GM18507 (cell line): ENCODE results near the gene RPL9.
"Not testable (repeated sequence)": the region's sequence is repeated elsewhere in the genome, so short reads cannot be mapped to it uniquely, and the experiment has no call there.

Experiments used
- DNase-seq: peaks from one replicate; pipeline ENCODE4 v3.0.0; 2011; ENCODE audit warnings: low read depth; ENCODE audit not compliant: insufficient read length; ENCODE audit errors: extremely low spot score
- FAIRE-seq: peaks from 2 replicates; lab custom pipeline; 2011; peaks lifted over from hg19 to GRCh38; lab: Jason Lieb, UNC

The RPL9 gene

GRCh38 chr4:39469429-39470077 is 10.8 kb upstream of the RPL9 start:
- FAIRE-seq (peak; percentile 95), DNase-seq (no peak)

- DNase-seq, result no peak
- FAIRE-seq, result no peak
Measured at GRCh38 chr4:39467464-39467863, 8.7 kb upstream of the RPL9 start.

GRCh38 chr4:39466747-39467146 is 8.0 kb upstream of the RPL9 start:
- no peak for FAIRE-seq
- DNase-seq, result no peak

- FAIRE-seq, result no peak
- DNase-seq, result no peak
Measured at GRCh38 chr4:39464886-39465501, 6.3 kb upstream of the RPL9 start.

GRCh38 chr4:39458161-39458504 is 589 bp downstream of the RPL9 start:
- not testable (repeated sequence) for DNase-seq, FAIRE-seq

- no peak for FAIRE-seq
Measured at GRCh38 chr4:39456946-39457763, 1.6 kb downstream of the RPL9 start.

GRCh38 chr4:39455486-39455885 is 3.2 kb downstream of the RPL9 start:
- FAIRE-seq (no peak), DNase-seq (no peak)

More at GRCh38 chr4:39456946-39457763, 1.6 kb downstream of the RPL9 start:
- DNase-seq, result no peak

- FAIRE-seq (no peak), DNase-seq (no peak)
Measured at GRCh38 chr4:39453738-39454137, 5.0 kb downstream of the RPL9 start.

GRCh38 chr4:39452860-39453587 is 5.7 kb downstream of the RPL9 start:
- no peak for FAIRE-seq
- no peak for DNase-seq

- FAIRE-seq, result no peak
Measured at GRCh38 chr4:39452153-39452859, 6.4 kb downstream of the RPL9 start.

GRCh38 chr4:39451423-39452023 is 7.2 kb downstream of the RPL9 start:
- FAIRE-seq (no peak), DNase-seq (no peak)

More at GRCh38 chr4:39452153-39452859, 6.4 kb downstream of the RPL9 start:
- DNase-seq, result no peak

- FAIRE-seq (no peak), DNase-seq (no peak)
Measured at GRCh38 chr4:39450618-39451017, 8.1 kb downstream of the RPL9 start.

GRCh38 chr4:39446842-39447573 is 11.7 kb downstream of the RPL9 start:
- FAIRE-seq (peak; percentile 86), DNase-seq (peak; percentile 65)

- FAIRE-seq (no peak), DNase-seq (no peak)
Measured at GRCh38 chr4:39446483-39446841, 12.3 kb downstream of the RPL9 start.

GRCh38 chr4:39442998-39443397 is 15.7 kb downstream of the RPL9 start:
- FAIRE-seq, result no peak
- no peak for DNase-seq

GRCh38 chr4:39441593-39441992 is 17.1 kb downstream of the RPL9 start:
- no peak for FAIRE-seq

GRCh38 chr4:39435659-39436563 is 22.8 kb downstream of the RPL9 start:
- FAIRE-seq (no peak), DNase-seq (no peak)

More at GRCh38 chr4:39441593-39441992, 17.1 kb downstream of the RPL9 start:
- DNase-seq, result no peak
